Left hindlimb (tissue), 1 donor: Measurements from ENCODE around the gene CLTCL1.
A peak's percentile ranks its signal among the peaks of the same experiment; 100 is the strongest.
"Not testable (repeated sequence)": the region's sequence is repeated elsewhere in the genome, so short reads cannot be mapped to it uniquely, and the experiment has no call there.

Experiments used
- DNase-seq: peaks from one replicate; pipeline ENCODE4 v3.0.0-alpha.2; 2018

CLTCL1 gene

GRCh38 chr22:19291580-19292457 is at the start of gene CLTCL1:
Gene CLTCL1, minus strand, starts transcription at chr22:19291719. Its CDS starts 78 bp downstream, at chr22:19291641.
- DNase-seq: peak; percentile 91

- no peak for DNase-seq
Measured at GRCh38 chr22:19337137-19337536, 45.6 kb upstream of the CLTCL1 start.

- DNase-seq: no peak
Measured at GRCh38 chr22:19336133-19337075, 44.9 kb upstream of the CLTCL1 start.

- no peak for DNase-seq
Measured at GRCh38 chr22:19331975-19332374, 40.5 kb upstream of the CLTCL1 start.

- DNase-seq: no peak
Measured at GRCh38 chr22:19331474-19331873, 40.0 kb upstream of the CLTCL1 start.

GRCh38 chr22:19330865-19331418 is 39.4 kb upstream of the CLTCL1 start:
- DNase-seq: no peak

- DNase-seq: not testable (repeated sequence)
Measured at GRCh38 chr22:19330205-19330604, 38.7 kb upstream of the CLTCL1 start.

GRCh38 chr22:19329454-19329853 is 37.9 kb upstream of the CLTCL1 start:
- no peak for DNase-seq

- no peak for DNase-seq
Measured at GRCh38 chr22:19325296-19325948, 33.9 kb upstream of the CLTCL1 start.

- DNase-seq: not testable (repeated sequence)
Measured at GRCh38 chr22:19323420-19323819, 31.9 kb upstream of the CLTCL1 start.

GRCh38 chr22:19321757-19322156 is 30.2 kb upstream of the CLTCL1 start:
- DNase-seq: no peak

GRCh38 chr22:19320136-19320535 is 28.6 kb upstream of the CLTCL1 start:
- not testable (repeated sequence) for DNase-seq

GRCh38 chr22:19319281-19319680 is 27.8 kb upstream of the CLTCL1 start:
- no peak for DNase-seq

GRCh38 chr22:19317865-19318264 is 26.3 kb upstream of the CLTCL1 start:
- DNase-seq: no peak

GRCh38 chr22:19307872-19308271 is 16.4 kb upstream of the CLTCL1 start:
- no peak for DNase-seq

GRCh38 chr22:19306535-19306934 is 15.0 kb upstream of the CLTCL1 start:
- not testable (repeated sequence) for DNase-seq

- no peak for DNase-seq
Measured at GRCh38 chr22:19304547-19304946, 13.0 kb upstream of the CLTCL1 start.

- DNase-seq: no peak
Measured at GRCh38 chr22:19303785-19304184, 12.3 kb upstream of the CLTCL1 start.

GRCh38 chr22:19295733-19296132 is 4.2 kb upstream of the CLTCL1 start:
- no peak for DNase-seq

- no peak for DNase-seq
Measured at GRCh38 chr22:19292458-19293230, 1.1 kb upstream of the CLTCL1 start.

- peak; percentile 40 for DNase-seq
Measured at GRCh38 chr22:19291218-19291579, 320 bp downstream of the CLTCL1 start.
